Astrocyte (in vitro differentiated cells and primary cell): ENCODE data around the gene ARF5.

Source experiments
- EZH2 ChIP-seq: IDR thresholded peaks from 2 replicates; pipeline ENCODE4 v1.6.1; 2012; ENCODE audit warnings: mild to moderate bottlenecking, low read length, inconsistent platforms; ENCODE audit not compliant: insufficient read depth
- TF ChIP-seq, protein P1 (sequence below): IDR thresholded peaks from 2 replicates; pipeline ENCODE4 v1.5.1; 2011; ENCODE audit warnings: low read depth, mild to moderate bottlenecking, inconsistent platforms, low read length, moderate library complexity; ENCODE audit not compliant: insufficient read depth

DNA sequence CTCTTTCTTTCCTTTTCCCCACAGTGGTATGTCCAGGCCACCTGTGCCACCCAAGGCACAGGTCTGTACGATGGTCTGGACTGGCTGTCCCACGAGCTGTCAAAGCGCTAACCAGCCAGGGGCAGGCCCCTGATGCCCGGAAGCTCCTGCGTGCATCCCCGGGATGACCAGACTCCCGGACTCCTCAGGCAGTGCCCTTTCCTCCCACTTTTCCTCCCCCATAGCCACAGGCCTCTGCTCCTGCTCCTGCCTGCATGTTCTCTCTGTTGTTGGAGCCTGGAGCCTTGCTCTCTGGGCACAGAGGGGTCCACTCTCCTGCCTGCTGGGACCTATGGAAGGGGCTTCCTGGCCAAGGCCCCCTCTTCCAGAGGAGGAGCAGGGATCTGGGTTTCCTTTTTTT lies 3.0 kb downstream of the ARF5 start:
- TF ChIP-seq, protein P1, sequence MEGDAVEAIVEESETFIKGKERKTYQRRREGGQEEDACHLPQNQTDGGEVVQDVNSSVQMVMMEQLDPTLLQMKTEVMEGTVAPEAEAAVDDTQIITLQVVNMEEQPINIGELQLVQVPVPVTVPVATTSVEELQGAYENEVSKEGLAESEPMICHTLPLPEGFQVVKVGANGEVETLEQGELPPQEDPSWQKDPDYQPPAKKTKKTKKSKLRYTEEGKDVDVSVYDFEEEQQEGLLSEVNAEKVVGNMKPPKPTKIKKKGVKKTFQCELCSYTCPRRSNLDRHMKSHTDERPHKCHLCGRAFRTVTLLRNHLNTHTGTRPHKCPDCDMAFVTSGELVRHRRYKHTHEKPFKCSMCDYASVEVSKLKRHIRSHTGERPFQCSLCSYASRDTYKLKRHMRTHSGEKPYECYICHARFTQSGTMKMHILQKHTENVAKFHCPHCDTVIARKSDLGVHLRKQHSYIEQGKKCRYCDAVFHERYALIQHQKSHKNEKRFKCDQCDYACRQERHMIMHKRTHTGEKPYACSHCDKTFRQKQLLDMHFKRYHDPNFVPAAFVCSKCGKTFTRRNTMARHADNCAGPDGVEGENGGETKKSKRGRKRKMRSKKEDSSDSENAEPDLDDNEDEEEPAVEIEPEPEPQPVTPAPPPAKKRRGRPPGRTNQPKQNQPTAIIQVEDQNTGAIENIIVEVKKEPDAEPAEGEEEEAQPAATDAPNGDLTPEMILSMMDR, result no peak
- no peak for TF ChIP-seq EZH2
